Smooth muscle cell (in vitro differentiated cells): Measurements from ENCODE around the gene RPS6KA5. TPM values are rescaled to one million over a fixed set of nuclear protein-coding genes. Genes with fewer than 3 reads are reported as not detected.

Experiments used
- DNase-seq: peaks from one replicate; lab custom pipeline; 2025; ENCODE audit not compliant: unreplicated experiment; lab: John Stamatoyannopoulos, UW
- H2AFZ ChIP-seq: fragments of 200-600 bp; sonication (generic); 2 replicates; pipeline ENCODE4 v1.6.0; 2016; ENCODE audit warnings: antibody characterized with exemption, low read depth, mild to moderate bottlenecking
- H3F3A ChIP-seq: fragments of 200-600 bp; sonication (generic); 2 replicates; pipeline ENCODE4 v1.6.0; 2017; ENCODE audit warnings: antibody characterized with exemption, low read depth
- H3K27ac ChIP-seq: fragments of 200-600 bp; sonication (generic); 2 replicates; pipeline ENCODE4 v1.5.1; 2016; ENCODE audit warnings: low read depth, mild to moderate bottlenecking
- H3K27me3 ChIP-seq: fragments of 200-600 bp; sonication (generic); 2 replicates; pipeline ENCODE4 v1.6.1; 2016; ENCODE audit warnings: low read depth, mild to moderate bottlenecking
- H3K36me3 ChIP-seq: fragments of 200-600 bp; sonication (generic); 2 replicates; pipeline ENCODE4 v1.5.1; 2016; ENCODE audit warnings: low read depth
- H3K4me1 ChIP-seq: fragments of 200-600 bp; sonication (generic); 2 replicates; pipeline ENCODE4 v1.5.1; 2016; ENCODE audit warnings: low read depth
- H3K4me2 ChIP-seq: fragments of 200-600 bp; sonication (generic); 2 replicates; pipeline ENCODE4 v1.6.0; 2016; ENCODE audit warnings: mild to moderate bottlenecking
- H3K4me3 ChIP-seq: fragments of 200-600 bp; sonication (generic); 2 replicates; pipeline ENCODE4 v1.5.1; 2016; ENCODE audit warnings: mild to moderate bottlenecking
- H3K79me2 ChIP-seq: fragments of 200-600 bp; sonication (generic); 2 replicates; pipeline ENCODE4 v1.6.0; 2016; ENCODE audit warnings: low read depth, mild to moderate bottlenecking
- H3K9ac ChIP-seq: fragments of 200-600 bp; sonication (generic); 2 replicates; pipeline ENCODE4 v1.6.0; 2016; ENCODE audit warnings: low read depth
- H3K9me3 ChIP-seq: fragments of 200-600 bp; sonication (generic); replicated peaks from 2 replicates; pipeline ENCODE4 v1.5.1; 2016; ENCODE audit warnings: low read depth
- H4K20me1 ChIP-seq: fragments of 200-600 bp; sonication (generic); 2 replicates; pipeline ENCODE4 v1.6.0; 2016; ENCODE audit warnings: low read depth
- CTCF ChIP-seq: fragments of 200-600 bp; sonication (generic); IDR thresholded peaks from 2 replicates; pipeline ENCODE4 v1.5.1; 2017; ENCODE audit warnings: borderline replicate concordance, mild to moderate bottlenecking, antibody characterized with exemption; ENCODE audit not compliant: insufficient read depth, poor library complexity, severe bottlenecking
- WGBS: methylation state at CpG from one replicate; pipeline ENCODE4 v1.1.7; 2016; ENCODE audit warnings: low lambda C conversion rate; 5-methylcytosine and 5-hydroxymethylcytosine counted together
- polyA plus RNA-seq: library from polyadenylated mRNA; unstranded; fragments of >200 nt; fragmentation: Nextera tagmentation; extraction: Ambion mirVana; gene quantifications from 2 replicates; pipeline ENCODE4 v1.2.1, GENCODE V29; 2016
- total RNA-seq: library from RNA; depleted of rRNA; stranded (reverse); fragments of >200 nt; gene quantifications from 2 replicates; pipeline ENCODE4 v1.2.3, GENCODE V29; 2014

Gene RPS6KA5
- total and polyA plus RNA-seq, 2 experiments from 2014 or later = 1.0 to 1.5 TPM

- Histone ChIP-seq H3K36me3 (no peaks in the 10 kb centered on the region), H3K4me3 (no peak overlapping the region), H4K20me1 (no peaks in the 10 kb centered on the region), H2AFZ (no peak overlapping the region), H3K4me2 (no peak overlapping the region), H3K27me3 (no peaks in the 10 kb centered on the region), H3K4me1 (no peaks in the 10 kb centered on the region), H3K9ac (no peak overlapping the region), H3F3A (no peaks in the 10 kb centered on the region), H3K27ac (no peak overlapping the region), H3K79me2 (no peaks in the 10 kb centered on the region), H3K9me3 (no peaks in the 10 kb centered on the region)
- TF ChIP-seq CTCF = no peak
- DNase-seq = no peak
- WGBS = 88% methylated on average over 5 of the region's 7 CpGs
Measured at GRCh38 chr14:90836692-90837063, 223.8 kb downstream of the RPS6KA5 start.

GRCh38 chr14:90831821-90832220, 228.6 kb downstream of the RPS6KA5 start:
- H3K9me3 ChIP-seq = no peaks in the 10 kb centered on the region
- H3K36me3 ChIP-seq = no peaks in the 10 kb centered on the region
- no peaks in the 10 kb centered on the region for H3F3A ChIP-seq
- no peak for TF ChIP-seq CTCF
- no peak for DNase-seq
- no peak overlapping the region for H2AFZ ChIP-seq
- H4K20me1 ChIP-seq = no peaks in the 10 kb centered on the region
- no peak overlapping the region for H3K9ac ChIP-seq
- no peaks in the 10 kb centered on the region for H3K79me2 ChIP-seq
- H3K4me2 ChIP-seq = no peak overlapping the region
- H3K4me1 ChIP-seq = peaks cover 3% of the 10 kb centered on the region
- WGBS = 89% methylated on average over 10 of the region's 10 CpGs
- H3K27ac ChIP-seq = no peak overlapping the region
- no peaks in the 10 kb centered on the region for H3K27me3 ChIP-seq
- H3K4me3 ChIP-seq = no peak overlapping the region

- no peak for DNase-seq
- Histone ChIP-seq H2AFZ (no peak overlapping the region), H3F3A (no peaks in the 10 kb centered on the region), H3K4me2 (no peak overlapping the region), H3K9me3 (no peaks in the 10 kb centered on the region), H4K20me1 (no peaks in the 10 kb centered on the region), H3K27me3 (no peaks in the 10 kb centered on the region), H3K36me3 (no peaks in the 10 kb centered on the region), H3K79me2 (no peaks in the 10 kb centered on the region), H3K4me1 (peaks cover 3% of the 10 kb centered on the region), H3K9ac (no peak overlapping the region), H3K27ac (no peak overlapping the region), H3K4me3 (no peak overlapping the region)
- 92% methylated on average over 26 of the region's 26 CpGs for WGBS
- no peak for TF ChIP-seq CTCF
Measured at GRCh38 chr14:90830931-90831701, 229.3 kb downstream of the RPS6KA5 start.

- DNase-seq = no peak
Measured at GRCh38 chr14:90829677-90830076, 230.8 kb downstream of the RPS6KA5 start.

More at GRCh38 chr14:90829677-90830076, 230.8 kb downstream of the RPS6KA5 start:
- H3K9ac ChIP-seq = no peak overlapping the region
- no peaks in the 10 kb centered on the region for H3K79me2 ChIP-seq
- TF ChIP-seq CTCF = no peak
- no peak overlapping the region for H2AFZ ChIP-seq
- no peaks in the 10 kb centered on the region for H3F3A ChIP-seq
- H3K9me3 ChIP-seq = no peaks in the 10 kb centered on the region
- H3K27me3 ChIP-seq = no peaks in the 10 kb centered on the region
- no peaks in the 10 kb centered on the region for H3K36me3 ChIP-seq
- no peak overlapping the region for H3K4me3 ChIP-seq
- 97% methylated on average over 4 of the region's 4 CpGs for WGBS
- H3K4me1 ChIP-seq = peaks cover 3% of the 10 kb centered on the region
- H4K20me1 ChIP-seq = no peaks in the 10 kb centered on the region
- no peak overlapping the region for H3K4me2 ChIP-seq
- no peak overlapping the region for H3K27ac ChIP-seq
